GM19395 (cell line): ENCODE measurements around the gene SEMA3A.
A peak's percentile ranks its signal among the peaks of the same experiment; 100 is the strongest.
"Not testable (repeated sequence)": the region's sequence is repeated elsewhere in the genome, so short reads cannot be mapped to it uniquely, and the experiment has no call there.

Experiments
- ATAC-seq: cut with Tn5 transposase; IDR thresholded peaks from one replicate; pipeline ENCODE4 v1.9.1; 2021; ENCODE audit warnings: mild to moderate bottlenecking, moderate library complexity; ENCODE audit not compliant: unreplicated experiment

SEMA3A gene

GRCh38 chr7:84194484-84195271, at the start of gene SEMA3A:
TSS of gene SEMA3A (minus strand) at chr7:84194789. CDS start at chr7:84194586, 203 bp downstream.
- peak; percentile 57 for ATAC-seq

GRCh38 chr7:84243037-84243436, 48.4 kb upstream of the SEMA3A start:
- not testable (repeated sequence) for ATAC-seq

GRCh38 chr7:84238596-84238995, 44.0 kb upstream of the SEMA3A start:
- no peak for ATAC-seq

- peak; percentile 68 for ATAC-seq
Observed at GRCh38 chr7:84237533-84238173, 43.1 kb upstream of the SEMA3A start.

- ATAC-seq, result no peak
Observed at GRCh38 chr7:84236398-84236797, 41.8 kb upstream of the SEMA3A start.

GRCh38 chr7:84232646-84233045, 38.1 kb upstream of the SEMA3A start:
- no peak for ATAC-seq

GRCh38 chr7:84231157-84231556, 36.6 kb upstream of the SEMA3A start:
- ATAC-seq, result no peak

- ATAC-seq, result no peak
Observed at GRCh38 chr7:84230491-84230890, 35.9 kb upstream of the SEMA3A start.

- ATAC-seq, result no peak
Observed at GRCh38 chr7:84228526-84228925, 33.9 kb upstream of the SEMA3A start.

- ATAC-seq, result no peak
Observed at GRCh38 chr7:84226759-84227158, 32.2 kb upstream of the SEMA3A start.

- no peak for ATAC-seq
Observed at GRCh38 chr7:84224505-84224904, 29.9 kb upstream of the SEMA3A start.

GRCh38 chr7:84219310-84219709, 24.7 kb upstream of the SEMA3A start:
- no peak for ATAC-seq

GRCh38 chr7:84218681-84219080, 24.1 kb upstream of the SEMA3A start:
- no peak for ATAC-seq

- ATAC-seq, result no peak
Observed at GRCh38 chr7:84216472-84216871, 21.9 kb upstream of the SEMA3A start.

GRCh38 chr7:84214757-84215156, 20.2 kb upstream of the SEMA3A start:
- not testable (repeated sequence) for ATAC-seq

GRCh38 chr7:84210301-84210700, 15.7 kb upstream of the SEMA3A start:
- ATAC-seq, result no peak

GRCh38 chr7:84209006-84209405, 14.4 kb upstream of the SEMA3A start:
- ATAC-seq, result no peak

- no peak for ATAC-seq
Observed at GRCh38 chr7:84207615-84208014, 13.0 kb upstream of the SEMA3A start.

GRCh38 chr7:84207025-84207424, 12.4 kb upstream of the SEMA3A start:
- ATAC-seq, result no peak

- no peak for ATAC-seq
Observed at GRCh38 chr7:84204655-84205054, 10.1 kb upstream of the SEMA3A start.

GRCh38 chr7:84202855-84203254, 8.3 kb upstream of the SEMA3A start:
- no peak for ATAC-seq

- ATAC-seq, result no peak
Observed at GRCh38 chr7:84200859-84201258, 6.3 kb upstream of the SEMA3A start.
